ENCODE measurements around the gene KCNQ2. TPM values are rescaled to one million over a fixed set of nuclear protein-coding genes. Genes with fewer than 3 reads are reported as not detected.

Gene KCNQ2
- total RNA-seq, 1 donor from 2014 or later: 157 TPM

GRCh38 chr20:63466861-63467260, 5.6 kb downstream of the KCNQ2 start:
- H3K9me3 Mint-ChIP-seq: no peaks in the 10 kb centered on the region
- TF ChIP-seq CTCF (conservative IDR thresholded peaks at IDR 0.05): no peak
- peaks cover 3% of the 10 kb centered on the region for H3K36me3 Mint-ChIP-seq (ENCODE audit: low read depth)
- no peak for DNase-seq (ENCODE audit: low read depth, low spot score)
- H3K27ac Mint-ChIP-seq (ENCODE audit: unreplicated experiment): no peak overlapping the region
- peak overlapping the region; percentile 65 for H3K4me3 Mint-ChIP-seq
- no peaks in the 10 kb centered on the region for H3K27me3 Mint-ChIP-seq (ENCODE audit: low read depth)
- peaks cover 34% of the 10 kb centered on the region for H3K4me1 Mint-ChIP-seq

GRCh38 chr20:63466250-63466825, 6.1 kb downstream of the KCNQ2 start:
- no peak for DNase-seq (ENCODE audit: low read depth, low spot score)
- Mint-ChIP-seq H3K27ac (ENCODE audit: unreplicated experiment) (no peak overlapping the region), H3K4me3 (no peak overlapping the region), H3K27me3 (ENCODE audit: low read depth) (no peaks in the 10 kb centered on the region), H3K9me3 (no peaks in the 10 kb centered on the region), H3K36me3 (ENCODE audit: low read depth) (peaks cover 3% of the 10 kb centered on the region), H3K4me1 (peaks cover 34% of the 10 kb centered on the region)
- no peak for TF ChIP-seq CTCF (conservative IDR thresholded peaks at IDR 0.05)

- Mint-ChIP-seq H3K27me3 (ENCODE audit: low read depth) (no peaks in the 10 kb centered on the region), H3K4me3 (peak overlapping the region; percentile 51), H3K27ac (ENCODE audit: unreplicated experiment) (no peak overlapping the region), H3K9me3 (no peaks in the 10 kb centered on the region), H3K36me3 (ENCODE audit: low read depth) (peaks cover 3% of the 10 kb centered on the region), H3K4me1 (peaks cover 34% of the 10 kb centered on the region)
- no peak for DNase-seq (ENCODE audit: low read depth, low spot score)
- no peak for TF ChIP-seq CTCF (conservative IDR thresholded peaks at IDR 0.05)
Observed at GRCh38 chr20:63465380-63466249, 6.8 kb downstream of the KCNQ2 start.

GRCh38 chr20:63464289-63464635, 8.2 kb downstream of the KCNQ2 start:
- H3K4me1 Mint-ChIP-seq: peaks cover 29% of the 10 kb centered on the region
- no peak overlapping the region for H3K27ac Mint-ChIP-seq (ENCODE audit: unreplicated experiment)
- H3K9me3 Mint-ChIP-seq: no peaks in the 10 kb centered on the region
- H3K4me3 Mint-ChIP-seq: no peak overlapping the region
- peaks cover 3% of the 10 kb centered on the region for H3K36me3 Mint-ChIP-seq (ENCODE audit: low read depth)
- H3K27me3 Mint-ChIP-seq (ENCODE audit: low read depth): no peaks in the 10 kb centered on the region
- no peak for TF ChIP-seq CTCF (conservative IDR thresholded peaks at IDR 0.05)
- no peak for DNase-seq (ENCODE audit: low read depth, low spot score)

- H3K36me3 Mint-ChIP-seq (ENCODE audit: low read depth): peaks cover 3% of the 10 kb centered on the region
- H3K4me3 Mint-ChIP-seq: no peak overlapping the region
- no peaks in the 10 kb centered on the region for H3K27me3 Mint-ChIP-seq (ENCODE audit: low read depth)
- no peaks in the 10 kb centered on the region for H3K9me3 Mint-ChIP-seq
- DNase-seq (ENCODE audit: low read depth, low spot score): no peak
- peak overlapping the region; percentile 78 for H3K27ac Mint-ChIP-seq (ENCODE audit: unreplicated experiment)
- peaks cover 29% of the 10 kb centered on the region for H3K4me1 Mint-ChIP-seq
- no peak for TF ChIP-seq CTCF (conservative IDR thresholded peaks at IDR 0.05)
Observed at GRCh38 chr20:63463400-63464288, 8.8 kb downstream of the KCNQ2 start.
